NOMO-1 treated with dmso at 0.1 percent for 144 hours (cell line): ENCODE results near the gene LSM4.
A peak's percentile ranks its signal among the peaks of the same experiment; 100 is the strongest.

ENCODE experiments used
- DNase-seq: peaks from one replicate; lab custom pipeline; 2025; ENCODE audit not compliant: unreplicated experiment; lab: John Stamatoyannopoulos, UW

LSM4 gene

GRCh38 chr19:18292810-18293641 is 29.9 kb downstream of the LSM4 start:
- peak; percentile 70 for DNase-seq

- DNase-seq: no peak
Observed at GRCh38 chr19:18292462-18292809, 30.4 kb downstream of the LSM4 start.

GRCh38 chr19:18291590-18292461 is 31.1 kb downstream of the LSM4 start:
- DNase-seq: peak; percentile 86

GRCh38 chr19:18291019-18291524 is 31.8 kb downstream of the LSM4 start:
- no peak for DNase-seq

GRCh38 chr19:18290302-18291018 is 32.4 kb downstream of the LSM4 start:
- DNase-seq: peak; percentile 25

GRCh38 chr19:18289471-18290301 is 33.2 kb downstream of the LSM4 start:
- DNase-seq: no peak

GRCh38 chr19:18287836-18288772 is 34.8 kb downstream of the LSM4 start:
- no peak for DNase-seq

GRCh38 chr19:18286973-18287635 is 35.8 kb downstream of the LSM4 start:
- no peak for DNase-seq

- DNase-seq: no peak
Observed at GRCh38 chr19:18284712-18285360, 38.0 kb downstream of the LSM4 start.

GRCh38 chr19:18283338-18283737 is 39.5 kb downstream of the LSM4 start:
- DNase-seq: no peak

GRCh38 chr19:18282788-18283141 is 40.1 kb downstream of the LSM4 start:
- DNase-seq: no peak

GRCh38 chr19:18282021-18282787 is 40.7 kb downstream of the LSM4 start:
- DNase-seq: peak; percentile 63

GRCh38 chr19:18281082-18282020 is 41.5 kb downstream of the LSM4 start, which contains the start of gene JUND:
TSS of gene JUND (minus strand) at chr19:18281622. CDS start at chr19:18281484, 138 bp downstream.
- DNase-seq: peak; percentile 99

- peak; percentile 32 for DNase-seq
Observed at GRCh38 chr19:18280247-18281081, 42.4 kb downstream of the LSM4 start.

GRCh38 chr19:18279516-18280246 is 43.2 kb downstream of the LSM4 start:
- peak; percentile 90 for DNase-seq
